ENCODE results near the gene INPP5F. TPM values are rescaled to one million over a fixed set of nuclear protein-coding genes. Genes with fewer than 3 reads are reported as not detected.

Gene INPP5F
- total and polyA plus RNA-seq, 2 of the 13 experiments (the other 11 are each of a cell fraction or from before 2014, with no cell fraction given): 12.5 to 15.7 TPM

DNA sequence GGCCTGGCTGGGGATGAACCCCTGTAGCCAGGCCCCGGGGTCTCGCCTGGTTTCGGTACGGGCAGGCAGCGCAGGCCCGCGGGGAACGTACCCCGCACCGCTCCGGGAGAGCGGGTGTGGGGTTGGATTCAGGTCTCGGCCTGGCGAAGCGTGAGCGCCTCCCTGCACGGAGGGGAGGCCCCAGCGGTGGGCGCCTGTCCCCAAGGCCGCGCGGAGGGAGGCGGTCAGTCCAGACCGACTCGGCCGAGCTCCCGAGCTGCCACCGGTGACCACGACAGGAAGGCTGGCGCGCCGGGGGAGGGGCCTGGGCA lies 378 bp upstream of the INPP5F start (continued):
- TF ChIP-seq ZNF646 (CRISPR knock-in tag; IDR thresholded peaks at IDR 0.05) (no peak), ZNF101 (CRISPR knock-in tag; IDR thresholded peaks at IDR 0.05; ENCODE audit: borderline replicate concordance, low read depth) (no peak), TBX2 (CRISPR knock-in tag; IDR thresholded peaks at IDR 0.05; ENCODE audit: borderline replicate concordance) (no peak; the same call in 1 of the 2 replicates), ZNF546 (CRISPR knock-in tag; conservative IDR thresholded peaks at IDR 0.05) (peak; percentile 74; the same call in 1 of the 2 replicates), GMEB1 (CRISPR knock-in tag; IDR thresholded peaks at IDR 0.05; ENCODE audit: borderline replicate concordance) (peak; percentile 35; the same call in 1 of the 2 replicates), ZBTB8A (CRISPR knock-in tag; IDR thresholded peaks at IDR 0.05; ENCODE audit: borderline replicate concordance, low read depth) (no peak), MZF1 (CRISPR knock-in tag; IDR thresholded peaks at IDR 0.05; ENCODE audit: borderline replicate concordance) (0 out of 2 replicates have a peak, but pooled peaks have one; percentile 55), ZNF3 (CRISPR knock-in tag; IDR thresholded peaks at IDR 0.05) (no peak), SP2 (CRISPR knock-in tag; IDR thresholded peaks at IDR 0.05) (peak; percentile 4; the same call in 1 of the 2 replicates), ZSCAN31 (CRISPR knock-in tag; IDR thresholded peaks at IDR 0.05; ENCODE audit: low read depth) (no peak), BRD4 (CRISPR knock-in tag; IDR thresholded peaks at IDR 0.05) (peak; percentile 91), ZBTB21 (CRISPR knock-in tag; IDR thresholded peaks at IDR 0.05) (no peak), ZNF605 (CRISPR knock-in tag; IDR thresholded peaks at IDR 0.05) (no peak; the same call in 1 of the 2 replicates), THYN1 (CRISPR knock-in tag; IDR thresholded peaks at IDR 0.05; ENCODE audit: borderline replicate concordance, low read depth) (no peak), ZNF484 (CRISPR knock-in tag; IDR thresholded peaks at IDR 0.05; ENCODE audit: borderline replicate concordance, low read depth) (no peak), ZNF12 (CRISPR knock-in tag; IDR thresholded peaks at IDR 0.05) (no peak; the same call in 1 of the 2 replicates)
- TF ChIP-seq, protein P1, sequence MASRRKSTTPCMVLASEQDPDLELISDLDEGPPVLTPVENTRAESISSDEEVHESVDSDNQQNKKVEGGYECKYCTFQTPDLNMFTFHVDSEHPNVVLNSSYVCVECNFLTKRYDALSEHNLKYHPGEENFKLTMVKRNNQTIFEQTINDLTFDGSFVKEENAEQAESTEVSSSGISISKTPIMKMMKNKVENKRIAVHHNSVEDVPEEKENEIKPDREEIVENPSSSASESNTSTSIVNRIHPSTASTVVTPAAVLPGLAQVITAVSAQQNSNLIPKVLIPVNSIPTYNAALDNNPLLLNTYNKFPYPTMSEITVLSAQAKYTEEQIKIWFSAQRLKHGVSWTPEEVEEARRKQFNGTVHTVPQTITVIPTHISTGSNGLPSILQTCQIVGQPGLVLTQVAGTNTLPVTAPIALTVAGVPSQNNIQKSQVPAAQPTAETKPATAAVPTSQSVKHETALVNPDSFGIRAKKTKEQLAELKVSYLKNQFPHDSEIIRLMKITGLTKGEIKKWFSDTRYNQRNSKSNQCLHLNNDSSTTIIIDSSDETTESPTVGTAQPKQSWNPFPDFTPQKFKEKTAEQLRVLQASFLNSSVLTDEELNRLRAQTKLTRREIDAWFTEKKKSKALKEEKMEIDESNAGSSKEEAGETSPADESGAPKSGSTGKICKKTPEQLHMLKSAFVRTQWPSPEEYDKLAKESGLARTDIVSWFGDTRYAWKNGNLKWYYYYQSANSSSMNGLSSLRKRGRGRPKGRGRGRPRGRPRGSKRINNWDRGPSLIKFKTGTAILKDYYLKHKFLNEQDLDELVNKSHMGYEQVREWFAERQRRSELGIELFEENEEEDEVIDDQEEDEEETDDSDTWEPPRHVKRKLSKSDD (CRISPR knock-in tag; IDR thresholded peaks at IDR 0.05; ENCODE audit: low read depth): no peak
- TF ChIP-seq, protein P2, sequence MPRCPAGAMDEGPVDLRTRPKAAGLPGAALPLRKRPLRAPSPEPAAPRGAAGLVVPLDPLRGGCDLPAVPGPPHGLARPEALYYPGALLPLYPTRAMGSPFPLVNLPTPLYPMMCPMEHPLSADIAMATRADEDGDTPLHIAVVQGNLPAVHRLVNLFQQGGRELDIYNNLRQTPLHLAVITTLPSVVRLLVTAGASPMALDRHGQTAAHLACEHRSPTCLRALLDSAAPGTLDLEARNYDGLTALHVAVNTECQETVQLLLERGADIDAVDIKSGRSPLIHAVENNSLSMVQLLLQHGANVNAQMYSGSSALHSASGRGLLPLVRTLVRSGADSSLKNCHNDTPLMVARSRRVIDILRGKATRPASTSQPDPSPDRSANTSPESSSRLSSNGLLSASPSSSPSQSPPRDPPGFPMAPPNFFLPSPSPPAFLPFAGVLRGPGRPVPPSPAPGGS (CRISPR knock-in tag; IDR thresholded peaks at IDR 0.05): 0 out of 2 replicates have a peak, but pooled peaks have one; percentile 16
